M059J (cell line): ENCODE results near the gene DUS2. TPM values are rescaled to one million over a fixed set of nuclear protein-coding genes. Genes with fewer than 3 reads are reported as not detected.
A peak's percentile ranks its signal among the peaks of the same experiment; 100 is the strongest.

ENCODE experiments used
- DNase-seq: peaks from one replicate; pipeline ENCODE4 v3.0.0-alpha.2; 2012; ENCODE audit warnings: low read depth
- total RNA-seq: library from RNA; depleted of rRNA; stranded (reverse); fragments of >200 nt; shearing (Covaris generic); gene quantifications from 2 replicates; pipeline ENCODE4 v1.2.3, GENCODE V29; 2014

The DUS2 gene
- total RNA-seq, 1 experiment from 2014 or later: 20.6 TPM

DNA sequence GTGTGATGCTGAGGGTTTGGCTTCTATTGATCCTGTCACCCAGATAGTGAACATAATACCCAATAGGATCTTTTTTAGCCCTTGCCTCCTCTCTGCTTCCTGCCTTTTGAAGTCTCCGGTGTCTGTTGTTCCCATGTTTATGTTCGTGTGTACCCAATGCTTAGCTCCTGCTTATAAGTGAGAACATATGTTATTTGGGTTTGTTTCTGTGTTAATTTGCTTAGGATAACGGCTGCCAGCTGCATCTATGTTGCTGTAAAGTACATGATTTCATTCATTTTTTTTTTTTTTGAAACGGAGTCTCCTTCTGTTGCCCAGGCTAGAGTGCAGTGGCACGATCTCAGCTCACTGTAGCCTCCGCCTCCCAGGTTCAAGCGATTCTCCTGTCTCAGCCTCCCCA lies 23.0 kb downstream of the DUS2 start:
- DNase-seq: no peak

DNA sequence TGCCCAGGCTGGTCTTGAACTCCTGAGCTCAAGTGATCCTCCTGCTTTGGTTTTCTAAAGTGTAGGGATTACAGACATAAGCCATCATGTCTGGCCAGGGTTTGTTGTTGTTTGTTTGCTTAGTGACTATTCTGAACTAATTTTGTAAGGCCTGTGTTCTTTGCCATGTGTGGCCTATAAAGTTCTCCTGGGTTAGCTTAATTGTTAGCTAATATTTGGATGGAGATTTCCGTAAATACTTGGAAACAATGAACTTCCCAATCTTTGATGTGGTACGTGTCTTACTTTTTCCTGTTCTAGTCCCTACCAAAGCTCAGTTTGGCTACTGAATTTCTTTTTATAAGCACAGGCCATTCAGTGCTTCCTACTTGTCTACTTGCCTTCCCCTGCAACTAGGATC lies 24.9 kb downstream of the DUS2 start:
- DNase-seq: no peak

DNA sequence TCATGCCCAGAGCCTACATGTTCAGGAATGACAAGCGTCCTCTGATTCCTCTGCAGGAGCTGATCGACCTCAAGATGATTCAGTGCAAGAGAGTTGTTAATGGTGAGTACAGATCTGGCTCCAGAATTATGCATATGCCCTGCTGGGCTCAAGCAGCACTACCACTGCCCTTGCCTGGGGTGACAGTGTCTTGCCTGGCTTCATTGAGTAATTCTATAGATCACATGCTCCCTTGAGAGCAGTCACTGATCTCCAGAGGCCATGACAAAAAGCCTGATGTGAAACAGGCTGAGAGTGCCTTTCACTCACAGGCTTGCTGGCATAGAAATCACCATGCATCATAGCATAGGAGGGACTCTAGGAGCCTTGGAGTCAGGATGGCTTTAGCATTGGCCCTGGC lies 26.4 kb downstream of the DUS2 start:
- no peak for DNase-seq

DNA sequence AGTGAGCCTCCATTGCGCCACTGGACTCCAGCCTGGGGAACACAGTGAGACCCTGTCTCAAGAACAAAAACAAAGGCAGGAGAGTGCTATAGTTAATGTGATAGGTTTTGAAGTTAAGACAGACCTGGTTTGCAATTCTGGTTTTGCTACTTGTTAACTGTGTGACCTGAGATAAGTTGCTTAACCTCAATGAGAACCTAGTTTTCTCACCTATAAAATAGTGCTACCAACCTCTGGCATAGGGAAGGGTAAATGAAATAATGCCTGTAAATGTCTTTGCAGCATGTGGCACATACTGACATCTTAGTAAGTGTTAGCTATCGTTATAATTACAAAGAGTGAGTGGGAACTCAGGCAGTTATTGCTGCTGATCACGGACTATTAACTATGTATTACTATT lies 32.3 kb downstream of the DUS2 start:
- no peak for DNase-seq

DNA sequence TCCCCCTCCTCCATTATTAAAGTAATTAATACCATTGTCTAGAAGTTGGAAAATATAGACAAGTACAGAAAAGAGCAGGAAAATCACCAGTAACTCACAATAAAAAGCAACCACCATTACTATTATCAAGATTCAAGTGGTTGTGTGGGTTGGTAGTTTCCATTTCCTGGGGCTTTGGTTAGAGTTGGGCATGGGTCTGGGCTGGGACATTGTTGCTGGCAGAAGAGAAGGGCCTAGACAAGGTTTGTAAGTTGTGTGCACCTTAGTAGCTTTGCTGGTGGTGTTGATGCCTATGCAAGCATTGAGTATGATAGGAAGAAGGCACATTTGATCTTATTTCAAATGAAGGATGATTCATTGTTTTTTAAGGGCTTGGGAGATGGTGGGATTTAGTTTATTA lies 36.7 kb downstream of the DUS2 start:
- DNase-seq: no peak

DNA sequence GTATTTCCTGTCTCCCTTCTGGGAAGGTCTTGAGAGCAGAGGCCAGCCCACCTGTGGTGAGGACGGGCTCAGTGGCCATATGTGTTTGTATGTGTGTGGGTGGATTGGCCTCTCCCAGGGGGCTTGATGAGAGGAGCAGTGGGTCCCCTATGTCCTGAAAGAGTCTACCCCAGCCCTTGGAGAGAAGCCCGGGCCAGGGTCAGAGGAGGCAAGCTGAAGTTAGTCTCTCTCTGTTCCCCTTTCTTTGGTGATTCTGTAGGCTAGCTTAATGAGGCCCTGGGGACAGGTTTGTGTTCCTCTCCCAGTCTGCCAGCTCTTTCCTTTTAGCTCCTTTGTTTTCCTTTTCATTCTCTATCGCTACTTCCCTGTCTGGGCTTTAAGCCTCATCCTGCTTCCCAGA lies 38.3 kb downstream of the DUS2 start:
- DNase-seq: no peak

DNA sequence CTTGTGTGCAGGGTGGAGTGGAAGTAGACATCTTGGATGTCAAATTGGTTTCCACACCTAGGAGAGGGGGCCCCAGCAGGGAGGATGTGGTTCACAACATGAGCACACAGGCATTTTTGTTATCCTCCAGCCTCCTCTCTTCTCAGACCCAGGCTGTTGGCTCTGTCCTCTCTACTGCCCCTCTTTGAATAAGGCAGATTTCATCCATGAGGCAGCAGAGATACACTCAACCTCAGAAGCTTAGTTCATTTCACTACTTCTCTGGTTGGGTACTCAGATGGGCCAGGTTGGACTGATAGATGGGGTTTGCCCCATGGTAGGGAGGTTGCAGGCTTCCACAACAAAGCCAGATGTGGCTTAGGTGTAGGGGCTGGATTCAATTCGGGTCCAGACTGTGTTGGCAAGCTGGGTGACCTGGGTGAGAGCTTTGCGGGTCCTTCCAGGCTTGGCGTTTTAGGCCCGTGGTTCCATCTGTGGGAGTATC lies 39.9 kb downstream of the DUS2 start:
- DNase-seq: no peak

DNA sequence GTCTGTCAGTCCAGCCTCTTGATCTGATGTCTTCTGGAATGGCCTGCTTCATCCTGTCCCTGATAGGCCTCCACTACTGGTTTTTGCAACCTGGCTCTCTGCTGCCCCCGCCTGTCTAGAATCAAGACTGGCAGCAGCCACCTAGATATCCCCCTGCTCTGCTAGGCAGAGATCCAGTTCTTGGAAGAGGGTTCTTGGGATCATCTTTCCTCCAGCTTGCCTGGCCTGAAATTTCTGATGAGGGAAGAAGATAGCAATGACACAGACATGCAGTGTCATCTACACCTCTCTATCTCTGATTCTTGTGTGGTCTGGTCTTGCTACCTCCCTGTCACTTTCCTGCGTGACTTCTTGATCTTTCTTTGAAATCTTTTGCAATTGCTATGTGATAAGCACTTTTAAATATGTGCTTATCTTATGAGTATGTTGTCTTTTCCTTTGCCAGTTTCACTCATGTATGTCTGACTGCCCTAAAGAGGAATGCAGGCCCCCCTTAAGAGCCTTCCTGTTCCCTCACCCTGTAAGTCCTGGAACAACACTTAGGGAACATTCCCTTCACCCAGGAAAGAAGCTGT lies 41.8 kb downstream of the DUS2 start:
- peak; percentile 63 for DNase-seq

DNA sequence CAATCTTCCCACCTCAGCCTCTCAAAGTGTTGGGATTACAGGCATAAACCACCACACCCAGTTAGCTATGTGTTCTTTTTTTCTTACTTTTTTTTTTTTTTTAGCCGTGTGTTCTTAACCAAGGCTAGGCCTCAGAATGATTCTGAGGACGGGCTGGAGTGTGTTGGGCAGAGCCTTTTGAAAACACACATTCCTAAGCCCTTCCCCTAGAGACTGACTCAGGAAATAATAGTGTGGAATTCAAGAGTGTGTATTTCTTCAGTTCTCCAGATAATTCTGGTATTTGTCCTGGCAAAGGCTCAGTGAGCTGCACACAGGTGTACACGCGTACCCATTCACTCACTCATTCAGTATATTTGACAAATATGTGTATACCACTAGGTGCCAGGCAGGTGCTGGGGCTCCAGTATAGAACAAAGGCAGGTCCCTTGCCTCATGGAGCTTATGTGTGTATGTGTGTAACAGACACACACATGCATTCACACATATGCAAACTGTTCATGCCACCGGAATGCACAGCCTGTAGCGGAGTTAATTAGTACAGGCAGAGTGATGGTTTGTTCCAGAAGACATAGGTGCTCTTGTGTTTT lies 42.7 kb downstream of the DUS2 start:
- DNase-seq: no peak

DNA sequence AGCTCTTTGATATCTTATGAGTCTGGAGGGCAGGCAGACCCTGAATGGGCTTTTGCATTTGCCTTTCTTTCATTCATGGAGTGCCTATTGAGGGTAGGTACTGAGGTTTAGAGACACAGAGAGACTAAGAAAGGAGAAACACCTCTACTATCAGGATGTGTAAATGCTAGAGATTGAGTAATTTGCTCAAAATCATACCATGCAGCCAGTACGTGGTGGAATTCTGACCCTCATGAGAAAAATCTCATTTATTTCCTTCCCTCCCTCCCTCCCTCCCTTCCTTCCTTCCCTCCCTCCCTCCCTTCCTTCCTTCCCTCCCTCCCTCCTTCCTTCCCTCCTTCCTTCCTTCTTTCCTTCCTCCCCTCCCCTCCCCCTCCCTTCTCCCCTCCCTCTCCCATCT lies 43.7 kb downstream of the DUS2 start:
- no peak for DNase-seq

DNA sequence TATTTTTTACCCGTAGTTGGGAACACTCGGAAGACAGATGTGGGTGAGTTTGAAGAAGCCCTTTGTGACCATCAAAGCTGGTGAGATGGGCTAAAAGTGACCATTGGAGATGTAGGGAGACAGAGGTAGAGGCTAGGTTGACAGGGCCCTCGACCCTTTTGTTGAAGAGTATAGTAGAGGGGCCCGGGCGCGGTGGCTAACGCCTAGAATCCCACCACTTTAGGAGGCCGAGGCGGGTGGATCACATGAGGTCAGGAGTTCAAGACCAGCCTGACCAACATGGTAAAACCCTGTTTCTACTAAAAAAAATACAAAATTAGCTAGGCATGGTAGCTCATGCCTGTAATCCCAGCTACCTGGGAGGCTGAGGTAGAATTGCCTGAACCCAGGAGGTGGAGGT lies 45.8 kb downstream of the DUS2 start:
- DNase-seq: no peak

DNA sequence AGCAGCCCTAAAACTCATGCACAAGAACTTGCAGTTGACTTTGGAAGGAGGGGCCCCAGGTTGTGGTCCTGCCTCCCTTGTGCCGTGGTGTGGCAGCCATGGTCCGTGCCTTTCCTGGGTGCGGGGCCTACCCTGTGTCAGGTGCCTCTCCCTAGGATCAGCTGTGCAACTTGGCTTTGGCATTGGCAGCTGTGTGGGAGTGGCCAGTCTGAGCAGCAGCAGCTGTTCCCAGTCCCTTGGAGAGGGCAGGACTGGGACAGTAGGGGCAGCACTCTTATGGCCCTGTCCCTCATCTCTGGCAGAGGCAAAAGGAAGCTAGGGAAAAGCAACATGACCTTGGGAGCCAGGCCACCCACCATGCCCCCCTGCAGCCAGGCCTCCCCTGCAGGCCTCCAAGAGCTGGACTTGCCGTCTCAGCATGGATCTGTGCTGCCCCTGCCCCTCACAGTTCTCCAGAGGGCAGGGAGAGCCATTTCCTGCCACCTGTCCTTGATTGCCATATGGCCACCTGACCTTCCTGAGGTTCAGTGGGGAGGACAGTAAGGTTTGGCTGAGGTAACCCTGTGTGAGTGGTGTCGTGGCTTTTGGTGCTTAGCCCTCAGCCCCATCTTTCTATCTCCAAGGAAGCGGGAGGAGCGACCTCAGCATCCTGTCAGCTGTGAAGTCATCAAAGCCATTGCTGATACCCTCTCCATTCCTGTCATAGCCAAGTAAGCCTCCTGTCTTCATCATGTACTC lies 46.6 kb downstream of the DUS2 start:
- no peak for DNase-seq

DNA sequence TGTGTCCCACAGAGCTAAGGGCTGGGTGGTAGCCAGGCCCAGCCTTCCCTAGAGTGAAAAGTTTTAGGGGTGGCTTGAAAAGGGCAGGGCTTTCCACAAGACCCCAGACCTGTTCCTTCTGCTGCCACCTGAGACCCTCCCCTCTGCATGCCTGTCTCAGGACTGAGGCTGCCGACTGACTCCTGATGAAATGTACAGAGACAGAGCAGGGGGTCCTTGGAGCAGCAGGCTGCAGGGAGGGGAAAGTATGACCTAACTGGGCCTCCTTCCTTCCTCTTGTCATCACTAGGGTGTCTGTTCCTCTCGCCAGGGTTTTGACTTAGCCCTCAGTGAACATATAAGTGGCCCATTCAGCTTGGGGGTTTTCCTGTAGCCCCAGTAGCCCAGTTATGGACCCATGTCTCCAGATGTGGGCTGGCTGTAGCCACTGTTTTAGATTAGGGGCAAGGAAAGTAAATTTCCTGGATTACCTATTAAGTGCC lies 47.2 kb downstream of the DUS2 start:
- no peak for DNase-seq

DNA sequence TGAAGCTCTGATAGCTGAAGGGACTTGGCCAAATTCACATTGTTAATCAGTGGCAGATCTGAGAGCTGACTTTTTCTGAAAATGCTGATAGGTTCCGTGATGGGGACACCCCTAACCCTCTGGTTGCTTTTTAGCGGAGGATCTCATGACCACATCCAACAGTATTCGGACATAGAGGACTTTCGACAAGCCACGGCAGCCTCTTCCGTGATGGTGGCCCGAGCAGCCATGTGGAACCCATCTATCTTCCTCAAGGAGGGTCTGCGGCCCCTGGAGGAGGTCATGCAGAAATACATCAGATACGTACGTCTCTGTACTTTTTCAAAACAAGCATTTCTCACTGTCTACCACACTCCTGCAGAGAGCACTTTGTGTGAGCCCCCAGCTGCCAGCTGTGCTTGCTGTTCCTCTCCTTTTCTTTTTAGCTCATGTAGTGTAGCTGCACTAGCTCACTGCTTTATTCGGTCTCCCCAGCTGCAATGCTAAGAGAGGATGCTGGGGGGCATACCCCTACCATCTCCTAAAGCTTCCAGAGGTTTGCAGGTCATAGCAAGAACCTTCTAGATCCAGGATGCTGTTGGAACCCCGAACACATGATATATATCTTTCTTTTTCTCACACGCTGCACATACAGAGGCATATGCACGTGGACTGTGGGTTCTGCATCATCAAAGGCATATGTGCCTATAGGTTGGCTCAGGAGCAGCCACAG lies 47.9 kb downstream of the DUS2 start:
- DNase-seq: no peak

DNA sequence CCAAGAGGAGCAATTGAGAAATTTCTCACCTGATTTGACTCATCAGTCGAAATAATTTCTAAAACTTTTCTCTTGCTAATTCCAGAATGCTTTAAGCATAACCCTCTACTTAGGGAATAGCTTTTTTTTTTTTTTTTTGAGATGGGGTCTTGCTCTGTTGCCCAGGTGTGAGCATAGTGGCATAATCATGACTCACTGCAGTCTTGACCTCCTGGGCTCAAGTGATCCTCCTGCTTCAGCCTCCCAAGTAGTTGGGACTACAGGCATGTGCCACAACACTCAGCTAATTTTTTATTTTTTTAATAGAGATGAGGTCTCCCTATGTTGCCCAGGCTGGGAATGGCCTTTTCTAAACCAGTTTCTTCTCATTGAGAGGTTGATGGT lies 48.4 kb downstream of the DUS2 start:
- DNase-seq: no peak

DNA sequence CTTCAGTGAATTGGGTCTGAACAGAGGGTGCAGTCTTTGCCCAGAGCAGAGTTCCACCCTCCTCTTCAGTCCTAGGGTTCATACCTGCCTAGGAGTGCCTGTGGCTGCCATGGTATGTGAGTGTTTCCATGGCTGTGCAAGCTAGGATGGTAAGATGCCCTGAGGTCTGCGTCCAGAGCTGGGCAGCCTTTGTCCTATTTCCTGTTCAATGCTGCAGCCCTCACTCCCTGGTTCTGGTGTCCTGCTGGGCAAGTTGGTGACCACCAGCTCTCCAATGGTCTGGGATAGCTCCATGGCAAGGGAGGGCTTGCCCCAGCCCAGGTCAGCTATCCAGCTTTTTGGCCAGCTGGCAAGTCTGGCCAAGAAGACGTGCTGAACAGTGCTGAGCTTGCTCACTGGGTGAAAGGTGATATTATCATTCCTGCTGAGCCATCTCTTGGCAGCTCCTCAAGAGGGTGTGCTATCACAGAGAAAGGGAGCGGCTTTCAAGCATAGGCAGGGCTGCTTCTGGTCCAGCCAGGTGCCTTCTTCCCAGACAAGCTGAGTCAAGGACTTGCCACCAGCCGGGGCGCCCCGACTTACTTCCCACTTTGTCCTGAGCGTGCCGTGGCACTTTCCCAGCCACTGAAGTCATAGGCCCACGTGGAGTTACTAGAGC lies 49.1 kb downstream of the DUS2 start:
- peak; percentile 56 for DNase-seq

DNA sequence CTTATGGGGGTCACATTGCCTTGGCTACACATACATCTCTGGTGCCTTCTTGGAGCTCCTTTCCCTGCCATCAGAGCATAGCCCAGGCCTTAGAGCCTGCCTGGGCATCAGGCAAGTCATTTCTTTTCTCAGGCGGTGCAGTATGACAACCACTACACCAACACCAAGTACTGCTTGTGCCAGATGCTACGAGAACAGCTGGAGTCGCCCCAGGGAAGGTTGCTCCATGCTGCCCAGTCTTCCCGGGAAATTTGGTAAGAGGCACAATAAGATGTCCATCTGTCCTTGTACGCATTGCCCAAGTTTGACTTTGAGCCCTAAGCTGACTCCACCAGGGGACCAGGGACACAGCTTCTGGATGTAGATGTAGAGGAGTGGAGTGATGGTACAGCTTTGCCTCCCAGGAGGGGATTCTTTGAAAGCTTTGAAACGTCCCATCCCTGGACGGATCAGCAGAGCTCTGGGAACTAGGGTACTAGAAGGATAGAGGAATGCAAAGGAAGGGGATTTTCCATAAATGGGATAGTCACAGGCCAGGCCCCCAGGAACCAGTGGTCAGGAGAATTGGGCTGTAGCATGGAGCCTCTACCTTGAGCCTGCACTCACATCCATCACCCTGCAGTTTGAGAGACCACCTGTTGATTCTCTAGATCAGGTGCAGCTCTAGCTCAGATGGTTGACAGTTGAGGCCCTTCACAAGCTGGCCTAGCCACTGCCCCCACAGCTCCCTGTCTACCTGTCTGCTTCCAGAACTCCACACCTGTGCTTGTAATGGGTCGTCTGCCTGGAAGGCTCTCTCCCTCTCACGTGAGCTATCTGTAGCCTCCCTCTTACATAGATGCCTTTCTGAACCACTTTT lies 51.0 kb downstream of the DUS2 start:
- DNase-seq: no peak

DNA sequence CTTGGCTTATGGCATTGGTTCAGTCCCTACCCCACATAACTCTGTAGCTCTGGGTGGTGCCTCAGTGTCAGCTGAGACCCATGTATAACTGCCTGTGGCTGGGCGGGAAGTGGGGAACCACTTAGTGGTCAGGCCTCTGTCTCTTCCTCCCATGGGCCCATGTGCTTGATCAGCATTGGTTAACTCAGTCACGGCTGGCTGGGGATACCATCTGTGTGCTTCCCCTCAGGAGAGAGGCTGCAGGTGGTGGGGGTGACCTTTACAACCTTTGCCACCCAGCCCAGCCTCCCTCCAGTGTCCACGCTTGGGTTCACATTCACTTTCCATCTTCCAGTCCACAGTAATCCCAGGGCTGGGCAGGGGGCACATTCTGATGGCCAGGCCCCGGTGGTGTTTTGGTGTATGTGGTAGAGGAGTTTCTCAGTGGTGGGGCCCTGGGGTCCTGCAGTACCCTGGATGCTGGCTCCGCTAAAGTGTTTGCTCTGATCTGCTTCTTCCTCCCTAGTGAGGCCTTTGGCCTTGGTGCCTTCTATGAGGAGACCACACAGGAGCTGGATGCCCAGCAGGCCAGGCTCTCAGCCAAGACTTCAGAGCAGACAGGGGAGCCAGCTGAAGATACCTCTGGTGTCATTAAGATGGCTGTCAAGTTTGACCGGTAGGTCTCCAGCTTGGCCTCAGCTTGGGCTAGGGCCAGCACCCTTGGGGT lies 51.9 kb downstream of the DUS2 start:
- no peak for DNase-seq

DNA sequence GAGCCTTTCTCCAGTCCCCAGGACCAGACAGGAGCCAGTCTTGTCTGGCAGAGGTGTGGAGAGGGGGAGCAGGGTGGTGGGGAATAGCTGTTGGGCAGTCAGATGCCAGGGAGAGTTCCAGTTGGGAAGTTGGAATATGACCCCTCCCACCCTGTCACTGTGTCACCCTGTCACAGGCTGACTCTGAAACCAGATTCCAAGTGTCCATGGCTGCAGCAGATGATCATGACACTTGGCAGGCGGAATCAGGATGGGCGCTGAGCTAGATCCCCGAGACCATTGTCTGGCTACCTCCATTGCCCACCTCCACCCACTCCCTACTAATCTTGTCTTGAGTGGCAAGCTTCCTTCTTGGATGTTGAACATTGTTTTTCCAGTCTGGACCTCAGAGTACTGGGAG lies 52.9 kb downstream of the DUS2 start:
- no peak for DNase-seq

DNA sequence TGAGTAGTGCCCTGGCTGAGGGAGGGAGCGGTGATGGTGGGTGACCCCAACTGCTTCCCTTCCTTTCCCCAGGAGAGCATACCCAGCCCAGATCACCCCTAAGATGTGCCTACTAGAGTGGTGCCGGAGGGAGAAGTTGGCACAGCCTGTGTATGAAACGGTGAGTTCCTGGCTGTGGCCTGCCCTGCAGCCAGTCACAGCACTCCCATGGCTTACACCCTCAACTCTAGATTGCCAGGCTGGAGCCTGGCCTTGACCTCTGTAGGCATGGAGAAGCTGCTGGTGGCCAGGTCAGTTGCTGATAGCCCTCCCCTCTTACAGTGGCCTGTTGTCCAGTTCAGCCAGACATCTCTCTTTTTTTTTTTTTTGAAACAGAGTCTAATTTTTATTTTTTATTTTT lies 53.5 kb downstream of the DUS2 start:
- DNase-seq: no peak
